GM19468 (cell line): ENCODE results near the gene SPOCK1.

Experiments
- ATAC-seq: cut with Tn5 transposase; IDR thresholded peaks from one replicate; pipeline ENCODE4 v1.9.1; 2021; ENCODE audit warnings: mild to moderate bottlenecking, moderate library complexity, moderate number of reproducible peaks; ENCODE audit not compliant: unreplicated experiment; ENCODE audit errors: extremely low read depth

SPOCK1 gene

GRCh38 chr5:137215261-137215660 is 283.9 kb downstream of the SPOCK1 start:
- no peak for ATAC-seq

GRCh38 chr5:137214446-137215189 is 284.5 kb downstream of the SPOCK1 start:
- ATAC-seq: no peak

- ATAC-seq: no peak
Measured at GRCh38 chr5:137212471-137212870, 286.7 kb downstream of the SPOCK1 start.

GRCh38 chr5:137209232-137209809 is 289.8 kb downstream of the SPOCK1 start:
- no peak for ATAC-seq

- no peak for ATAC-seq
Measured at GRCh38 chr5:137207023-137207760, 291.9 kb downstream of the SPOCK1 start.

- ATAC-seq: no peak
Measured at GRCh38 chr5:137206030-137206715, 293.0 kb downstream of the SPOCK1 start.

GRCh38 chr5:137205231-137206027 is 293.7 kb downstream of the SPOCK1 start:
- ATAC-seq: no peak

GRCh38 chr5:137203011-137203632 is 296.0 kb downstream of the SPOCK1 start:
- ATAC-seq: no peak

GRCh38 chr5:137201876-137202275 is 297.2 kb downstream of the SPOCK1 start:
- no peak for ATAC-seq

- no peak for ATAC-seq
Measured at GRCh38 chr5:137200906-137201700, 298.0 kb downstream of the SPOCK1 start.

GRCh38 chr5:137199966-137200365 is 299.2 kb downstream of the SPOCK1 start:
- no peak for ATAC-seq

GRCh38 chr5:137199201-137199600 is 299.9 kb downstream of the SPOCK1 start:
- ATAC-seq: no peak

GRCh38 chr5:137195483-137195882 is 303.6 kb downstream of the SPOCK1 start:
- ATAC-seq: no peak

- ATAC-seq: no peak
Measured at GRCh38 chr5:137194300-137194699, 304.8 kb downstream of the SPOCK1 start.

- no peak for ATAC-seq
Measured at GRCh38 chr5:137192293-137192743, 306.8 kb downstream of the SPOCK1 start.

GRCh38 chr5:137191179-137191578 is 307.9 kb downstream of the SPOCK1 start:
- ATAC-seq: no peak

GRCh38 chr5:137190441-137190840 is 308.7 kb downstream of the SPOCK1 start:
- no peak for ATAC-seq

- ATAC-seq: no peak
Measured at GRCh38 chr5:137190031-137190430, 309.1 kb downstream of the SPOCK1 start.

GRCh38 chr5:137188566-137188965 is 310.6 kb downstream of the SPOCK1 start:
- ATAC-seq: no peak
